ENCODE data around the gene IFNA14. TPM values are rescaled to one million over a fixed set of nuclear protein-coding genes. Genes with fewer than 3 reads are reported as not detected.
"Not testable (repeated sequence)": the region's sequence is repeated elsewhere in the genome, so short reads cannot be mapped to it uniquely, and the experiment has no call there.

Gene IFNA14
- total and polyA plus RNA-seq, 10 donors = not detected

GRCh38 chr9:21251638-21252037 lies 11.8 kb upstream of the IFNA14 start:
- Histone ChIP-seq H3K36me3 (no peaks in the 10 kb centered on the region), H3K9me3 (no peaks in the 10 kb centered on the region), H3K4me1 (peaks cover 5 to 33% (median 12%) of the 10 kb centered on the region in 6 donors), H3K27ac (no peak overlapping the region), H3K4me3 (no peak overlapping the region), H3K27me3 (replicated peaks in 1 of 7) (peaks cover 0 to 21% (median 0%) of the 10 kb centered on the region in 7 donors)
- 78 to 86% (median 84%) methylated on average over 4 of the region's 4 CpGs for WGBS, 5 donors
- intact Hi-C loops (cut with DNase I; ENCODE audit: low total_unique reads) = no loop called here
- DNase-seq = no peak
- TF ChIP-seq, protein P1, sequence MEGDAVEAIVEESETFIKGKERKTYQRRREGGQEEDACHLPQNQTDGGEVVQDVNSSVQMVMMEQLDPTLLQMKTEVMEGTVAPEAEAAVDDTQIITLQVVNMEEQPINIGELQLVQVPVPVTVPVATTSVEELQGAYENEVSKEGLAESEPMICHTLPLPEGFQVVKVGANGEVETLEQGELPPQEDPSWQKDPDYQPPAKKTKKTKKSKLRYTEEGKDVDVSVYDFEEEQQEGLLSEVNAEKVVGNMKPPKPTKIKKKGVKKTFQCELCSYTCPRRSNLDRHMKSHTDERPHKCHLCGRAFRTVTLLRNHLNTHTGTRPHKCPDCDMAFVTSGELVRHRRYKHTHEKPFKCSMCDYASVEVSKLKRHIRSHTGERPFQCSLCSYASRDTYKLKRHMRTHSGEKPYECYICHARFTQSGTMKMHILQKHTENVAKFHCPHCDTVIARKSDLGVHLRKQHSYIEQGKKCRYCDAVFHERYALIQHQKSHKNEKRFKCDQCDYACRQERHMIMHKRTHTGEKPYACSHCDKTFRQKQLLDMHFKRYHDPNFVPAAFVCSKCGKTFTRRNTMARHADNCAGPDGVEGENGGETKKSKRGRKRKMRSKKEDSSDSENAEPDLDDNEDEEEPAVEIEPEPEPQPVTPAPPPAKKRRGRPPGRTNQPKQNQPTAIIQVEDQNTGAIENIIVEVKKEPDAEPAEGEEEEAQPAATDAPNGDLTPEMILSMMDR (IDR thresholded peaks at IDR 0.05 in 8 of 11, conservative IDR thresholded peaks at IDR 0.05 in 3 of 11) = no peak
- no peak for TF ChIP-seq POLR2AphosphoS5 (IDR thresholded peaks at IDR 0.05)
- TF ChIP-seq POLR2A (IDR thresholded peaks at IDR 0.05) = no peak

DNA sequence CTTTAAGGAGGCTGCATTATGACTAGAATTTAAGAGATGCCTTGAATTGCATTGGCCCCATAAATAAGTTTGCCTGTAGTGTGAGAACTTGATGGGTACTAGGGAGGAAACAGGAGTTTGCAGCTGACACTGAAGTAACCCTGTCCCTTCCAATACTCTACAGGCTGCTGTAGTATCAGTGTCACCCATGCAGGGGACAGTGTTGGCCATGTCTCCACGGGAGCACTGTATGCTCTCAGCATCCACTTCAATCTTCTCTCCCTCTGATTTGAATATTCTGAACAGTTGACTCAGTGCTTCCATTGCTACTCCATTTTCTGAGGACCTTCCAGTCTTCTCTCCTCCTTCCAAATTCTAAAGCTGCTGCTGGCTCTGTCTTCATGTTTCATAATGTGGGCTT lies 11.4 kb upstream of the IFNA14 start:
- Histone ChIP-seq H3K4me3 (no peak overlapping the region), H3K9me3 (no peaks in the 10 kb centered on the region), H3K27ac (no peak overlapping the region), H3K36me3 (no peaks in the 10 kb centered on the region), H3K27me3 (replicated peaks in 1 of 7) (peaks cover 0 to 21% (median 0%) of the 10 kb centered on the region in 7 donors), H3K4me1 (peaks cover 5 to 33% (median 12%) of the 10 kb centered on the region in 6 donors)
- DNase-seq = no peak
- TF ChIP-seq POLR2AphosphoS5 (IDR thresholded peaks at IDR 0.05) (no peak), POLR2A (IDR thresholded peaks at IDR 0.05) (no peak)
- TF ChIP-seq, protein P1 (IDR thresholded peaks at IDR 0.05 in 8 of 11, conservative IDR thresholded peaks at IDR 0.05 in 3 of 11) = no peak
- intact Hi-C loops (cut with DNase I; ENCODE audit: low total_unique reads) = no loop called here
- 35 to 72% (median 55%) methylated on average over 1 of the region's 1 CpG for WGBS, 5 donors

DNA sequence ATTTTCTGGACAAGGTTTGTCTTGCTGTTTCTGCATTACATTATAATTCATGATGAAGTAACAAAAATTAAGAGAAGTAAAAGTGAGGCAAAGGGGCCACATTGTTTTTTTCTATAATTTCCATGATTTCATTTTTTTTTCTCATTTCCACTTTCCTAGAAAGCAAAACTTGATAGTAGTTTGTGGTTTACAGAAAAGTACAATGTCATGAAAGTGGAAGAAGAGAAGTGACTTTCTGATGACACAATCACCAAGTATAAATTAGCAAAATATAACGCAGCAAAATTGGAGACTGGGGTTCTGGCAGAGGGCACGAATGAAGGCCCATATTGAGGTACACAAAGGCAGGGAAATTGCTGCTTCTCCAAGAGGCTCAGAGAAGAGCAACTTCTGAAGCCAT lies 5.0 kb upstream of the IFNA14 start:
- intact Hi-C loops (cut with DNase I; ENCODE audit: low total_unique reads) = no loop called here

GRCh38 chr9:21236360-21236714 lies 3.5 kb downstream of the IFNA14 start:
- H3K4me1 ChIP-seq; H3K4me3 ChIP-seq; H3K27me3 ChIP-seq (replicated peaks in 1 of 7); H3K9me3 ChIP-seq; intact Hi-C loops (cut with DNase I; ENCODE audit: low total_unique reads); DNase-seq; H3K27ac ChIP-seq; H3K36me3 ChIP-seq: not testable (repeated sequence)
- 0 to 8% (median 0%) methylated on average over 1 of the region's 1 CpG for WGBS, 5 donors

More for the DNA sequence above, 5.0 kb upstream of the IFNA14 start:
- Histone ChIP-seq H3K27me3 (replicated peaks in 1 of 7) (peaks cover 0 to 28% (median 0%) of the 10 kb centered on the region in 7 donors), H3K4me1 (peaks cover 0 to 3% (median 0%) of the 10 kb centered on the region in 6 donors), H3K36me3 (no peaks in the 10 kb centered on the region), H3K9me3 (no peaks in the 10 kb centered on the region), H3K4me3 (no peak overlapping the region), H3K27ac (no peak overlapping the region)
- TF ChIP-seq POLR2A (IDR thresholded peaks at IDR 0.05) (no peak), POLR2AphosphoS5 (IDR thresholded peaks at IDR 0.05) (no peak)
- TF ChIP-seq, protein P1 (IDR thresholded peaks at IDR 0.05 in 8 of 11, conservative IDR thresholded peaks at IDR 0.05 in 3 of 11) = no peak
- whole genome bisulfite sequencing, 5 donors = 13 to 28% (median 26%) methylated on average over 2 of the region's 2 CpGs
- DNase-seq = no peak

Data from spleen (tissue), 11 donors.